Adipocyte (in vitro differentiated cells): Measurements from ENCODE around the gene DYRK3.

Source experiments
- DNase-seq: peaks from one replicate; pipeline ENCODE4 v3.0.0-alpha.2; 2015; ENCODE audit warnings: low read depth
- H3K27me3 ChIP-seq: replicated peaks from 2 replicates; pipeline ENCODE4 v1.7.0; 2013; ENCODE audit warnings: mild to moderate bottlenecking, low read length, moderate library complexity; ENCODE audit not compliant: control insufficient read depth, insufficient read depth
- H3K36me3 ChIP-seq: 2 replicates; pipeline ENCODE4 v1.7.0; 2013; ENCODE audit warnings: low read length, mild to moderate bottlenecking, moderate library complexity; ENCODE audit not compliant: control insufficient read depth, insufficient read depth, severe bottlenecking
- H3K4me1 ChIP-seq: 2 replicates; pipeline ENCODE4 v1.7.0; 2013; ENCODE audit warnings: mild to moderate bottlenecking, low read length, moderate library complexity; ENCODE audit not compliant: control insufficient read depth, insufficient read depth
- H3K4me3 ChIP-seq: 2 replicates; pipeline ENCODE4 v1.7.0; 2013; ENCODE audit warnings: mild to moderate bottlenecking, low read length, moderate library complexity
- H3K9ac ChIP-seq: 2 replicates; pipeline ENCODE4 v1.7.0; 2013; ENCODE audit warnings: mild to moderate bottlenecking, low read length, moderate library complexity
- H3K9me3 ChIP-seq: 2 replicates; pipeline ENCODE4 v1.7.0; 2013; ENCODE audit warnings: mild to moderate bottlenecking, low read length, moderate library complexity; ENCODE audit not compliant: control insufficient read depth

The DYRK3 gene

DNA sequence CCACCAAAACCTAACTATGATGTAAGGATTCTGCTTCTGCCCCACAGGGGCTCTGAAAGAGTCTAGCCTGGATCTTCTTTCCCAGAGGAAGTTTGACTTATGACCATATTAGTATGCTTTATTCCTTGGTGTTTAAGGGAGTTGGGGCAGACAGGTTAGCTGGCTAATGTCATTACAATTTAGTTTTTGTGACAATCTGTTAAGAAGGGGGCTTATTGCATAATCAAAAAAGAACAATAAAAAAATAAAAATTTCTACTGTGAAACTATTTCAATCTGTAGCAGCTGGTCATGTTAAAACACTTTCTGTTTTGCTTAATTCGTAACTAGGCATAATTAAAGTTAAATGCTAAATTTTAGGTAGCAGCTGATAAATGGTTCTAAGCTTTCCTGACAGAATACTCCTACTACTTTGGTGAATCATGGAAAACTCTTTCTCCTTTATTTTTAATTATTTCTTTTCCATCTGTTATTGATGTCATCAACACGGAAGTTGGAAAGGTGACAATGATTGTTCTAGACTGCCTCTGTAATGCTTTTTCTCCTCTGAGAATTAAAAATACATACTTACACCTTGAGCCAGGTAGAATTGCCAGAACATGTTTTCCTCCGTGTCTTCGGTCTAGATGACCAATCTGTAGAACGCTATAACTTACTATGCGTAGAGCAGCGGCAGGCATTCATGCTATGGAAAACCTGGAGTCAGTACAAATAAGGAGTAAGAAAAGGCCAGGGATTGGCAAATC lies 18.6 kb downstream of the DYRK3 start:
- Histone ChIP-seq H3K27me3 (peaks cover 6% of the 10 kb centered on the region), H3K4me1 (peaks cover 9% of the 10 kb centered on the region), H3K36me3 (peaks cover under 1% of the 10 kb centered on the region), H3K9ac (no peak overlapping the region), H3K9me3 (no peaks in the 10 kb centered on the region), H3K4me3 (no peak overlapping the region)
- no peak for DNase-seq

DNA sequence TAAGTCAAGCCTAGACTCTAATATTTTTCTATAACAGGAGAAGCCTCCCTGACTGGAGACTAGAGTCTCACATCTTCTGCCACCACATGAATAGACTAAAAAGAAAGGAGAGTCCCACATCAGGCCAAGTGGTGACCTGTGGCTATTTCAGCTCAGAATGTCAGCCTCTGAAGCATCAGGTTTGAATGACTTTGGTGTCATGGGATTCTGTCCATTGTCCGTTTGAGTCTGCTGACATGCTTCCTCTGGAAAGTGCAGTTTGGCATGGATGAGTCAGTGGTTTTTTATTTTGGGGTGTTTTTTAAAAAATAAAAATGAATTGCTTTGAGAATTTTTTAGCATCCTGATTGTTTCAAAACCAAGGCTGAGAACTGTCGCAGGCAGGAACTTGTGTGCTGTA lies 19.5 kb downstream of the DYRK3 start:
- no peak for DNase-seq
- Histone ChIP-seq H3K27me3 (peaks cover 6% of the 10 kb centered on the region), H3K9ac (no peak overlapping the region), H3K4me3 (no peak overlapping the region), H3K4me1 (peaks cover under 1% of the 10 kb centered on the region), H3K9me3 (no peaks in the 10 kb centered on the region), H3K36me3 (no peaks in the 10 kb centered on the region)

DNA sequence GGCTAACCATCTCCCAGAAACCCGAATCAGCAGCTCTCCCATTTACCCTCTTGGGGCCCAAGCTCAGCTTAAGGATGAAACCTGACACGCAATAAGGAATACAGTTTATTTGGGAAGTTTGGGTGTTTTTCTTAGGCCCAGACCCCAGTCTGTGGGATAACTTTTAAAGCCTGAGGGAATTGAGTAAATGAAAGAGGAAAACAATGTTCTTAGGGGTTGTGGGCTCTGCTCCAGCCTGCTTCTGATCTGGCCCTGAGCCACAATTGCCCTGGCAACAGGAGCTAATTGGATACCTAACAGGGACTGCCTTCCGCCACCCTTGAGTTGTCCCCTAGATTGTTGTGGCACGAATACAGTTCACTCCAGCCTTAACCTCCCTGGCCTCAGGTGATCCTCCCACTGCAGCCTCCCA lies 20.1 kb downstream of the DYRK3 start:
- Histone ChIP-seq H3K36me3 (no peaks in the 10 kb centered on the region), H3K4me1 (no peaks in the 10 kb centered on the region)
- DNase-seq: no peak

DNA sequence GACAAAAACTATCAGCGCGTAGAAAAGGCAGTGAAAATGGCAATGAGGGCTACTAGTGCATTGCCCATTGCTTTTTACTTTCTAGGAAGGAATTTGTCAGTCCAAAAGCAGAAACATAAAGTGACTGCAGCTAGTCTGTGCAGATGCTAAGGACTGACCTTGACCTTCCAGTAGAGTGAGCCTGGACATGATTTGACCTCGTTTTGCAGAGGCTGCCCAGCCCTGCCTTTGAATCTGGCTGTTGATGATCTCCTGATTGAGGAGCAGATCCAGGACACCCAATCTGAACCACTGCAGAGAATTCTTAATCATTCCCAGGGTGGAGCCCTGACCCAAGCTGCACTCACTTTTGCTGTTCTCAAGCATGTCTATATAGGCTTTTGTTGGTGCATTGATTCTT lies 21.6 kb downstream of the DYRK3 start:
- H3K4me3 ChIP-seq: no peak overlapping the region
- no peaks in the 10 kb centered on the region for H3K9me3 ChIP-seq
- no peaks in the 10 kb centered on the region for H3K36me3 ChIP-seq
- no peak for DNase-seq
- no peaks in the 10 kb centered on the region for H3K4me1 ChIP-seq
- no peak overlapping the region for H3K9ac ChIP-seq
- peaks cover 6% of the 10 kb centered on the region for H3K27me3 ChIP-seq

More for the DNA sequence above, 20.1 kb downstream of the DYRK3 start:
- H3K9ac ChIP-seq: no peak overlapping the region
- no peaks in the 10 kb centered on the region for H3K9me3 ChIP-seq
- peaks cover 6% of the 10 kb centered on the region for H3K27me3 ChIP-seq
- no peak overlapping the region for H3K4me3 ChIP-seq

DNA sequence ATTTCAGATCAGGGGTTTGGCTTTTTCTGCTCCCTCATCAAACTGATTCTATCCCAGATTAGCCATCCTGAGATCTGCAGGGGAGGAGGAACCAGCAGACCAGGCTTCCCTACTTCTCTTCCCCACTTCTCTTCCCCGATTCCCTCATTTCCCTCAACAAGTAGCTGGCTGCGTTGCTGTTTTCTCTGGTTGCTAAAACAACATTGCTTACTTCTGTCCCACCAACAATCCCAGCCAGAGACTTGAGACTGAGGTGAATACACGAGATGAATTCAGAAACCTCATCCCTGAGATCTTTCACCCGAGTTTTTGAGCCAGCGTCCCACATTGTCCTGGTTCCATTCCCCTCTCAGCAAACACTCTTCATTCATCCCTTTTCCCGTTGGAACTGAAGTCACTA lies 22.4 kb downstream of the DYRK3 start:
- H3K9me3 ChIP-seq: no peaks in the 10 kb centered on the region
- DNase-seq: no peak
- no peaks in the 10 kb centered on the region for H3K36me3 ChIP-seq
- H3K4me1 ChIP-seq: no peaks in the 10 kb centered on the region
- H3K9ac ChIP-seq: no peak overlapping the region
- H3K4me3 ChIP-seq: no peak overlapping the region
- H3K27me3 ChIP-seq: peaks cover 10% of the 10 kb centered on the region

DNA sequence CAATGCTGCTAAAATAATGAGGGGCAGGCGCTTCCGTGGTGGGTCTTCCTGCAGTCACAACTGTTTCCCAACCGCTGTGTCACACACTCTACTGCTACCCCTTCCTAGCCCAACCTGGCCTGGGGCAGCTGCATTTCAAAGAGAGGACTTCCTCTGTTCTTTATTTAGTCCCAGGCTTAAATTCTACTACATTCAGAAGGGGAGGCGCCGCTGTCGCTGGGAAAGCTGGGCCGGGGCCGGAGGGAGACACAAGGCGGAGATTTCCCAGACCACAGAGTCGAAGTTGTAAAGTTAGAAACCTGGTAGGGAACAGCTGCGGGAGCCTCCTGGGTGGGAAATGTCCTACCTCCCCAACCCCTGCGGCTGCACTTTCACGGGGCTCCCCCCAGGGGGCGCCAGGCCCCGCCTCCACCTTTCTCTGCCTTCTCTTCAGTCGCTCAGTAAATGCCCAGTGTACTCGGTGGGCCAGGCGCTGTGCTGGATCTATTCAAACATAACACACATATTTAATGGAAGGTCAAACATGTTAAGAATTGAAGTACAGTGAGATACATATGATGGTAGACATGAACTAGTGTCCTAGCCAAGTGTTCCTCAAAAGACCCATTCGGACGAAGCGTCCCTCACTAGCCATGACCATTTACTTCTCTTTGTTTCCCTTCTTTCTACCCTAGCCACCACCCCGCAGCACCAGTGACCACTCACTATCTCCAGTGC lies 23.1 kb downstream of the DYRK3 start:
- Histone ChIP-seq H3K9ac (no peak overlapping the region), H3K4me3 (no peak overlapping the region), H3K27me3 (peaks cover 12% of the 10 kb centered on the region), H3K4me1 (peaks cover 1% of the 10 kb centered on the region), H3K9me3 (no peaks in the 10 kb centered on the region), H3K36me3 (no peaks in the 10 kb centered on the region)
- peak; percentile 36 for DNase-seq

- peaks cover 17% of the 10 kb centered on the region for H3K27me3 ChIP-seq
- DNase-seq: no peak
- H3K9ac ChIP-seq: no peak overlapping the region
- no peak overlapping the region for H3K4me3 ChIP-seq
- peaks cover 6% of the 10 kb centered on the region for H3K4me1 ChIP-seq
- H3K36me3 ChIP-seq: no peaks in the 10 kb centered on the region
- H3K9me3 ChIP-seq: no peaks in the 10 kb centered on the region
These were observed 23.6 kb downstream of the DYRK3 start for GRCh38 chr1:206658981-206659273.

GRCh38 chr1:206660136-206660535 lies 24.8 kb downstream of the DYRK3 start:
- DNase-seq: no peak
- H3K4me3 ChIP-seq: no peak overlapping the region
- no peaks in the 10 kb centered on the region for H3K9me3 ChIP-seq
- H3K27me3 ChIP-seq: peaks cover 19% of the 10 kb centered on the region
- H3K36me3 ChIP-seq: no peaks in the 10 kb centered on the region
- H3K9ac ChIP-seq: no peak overlapping the region
- peaks cover 19% of the 10 kb centered on the region for H3K4me1 ChIP-seq

DNA sequence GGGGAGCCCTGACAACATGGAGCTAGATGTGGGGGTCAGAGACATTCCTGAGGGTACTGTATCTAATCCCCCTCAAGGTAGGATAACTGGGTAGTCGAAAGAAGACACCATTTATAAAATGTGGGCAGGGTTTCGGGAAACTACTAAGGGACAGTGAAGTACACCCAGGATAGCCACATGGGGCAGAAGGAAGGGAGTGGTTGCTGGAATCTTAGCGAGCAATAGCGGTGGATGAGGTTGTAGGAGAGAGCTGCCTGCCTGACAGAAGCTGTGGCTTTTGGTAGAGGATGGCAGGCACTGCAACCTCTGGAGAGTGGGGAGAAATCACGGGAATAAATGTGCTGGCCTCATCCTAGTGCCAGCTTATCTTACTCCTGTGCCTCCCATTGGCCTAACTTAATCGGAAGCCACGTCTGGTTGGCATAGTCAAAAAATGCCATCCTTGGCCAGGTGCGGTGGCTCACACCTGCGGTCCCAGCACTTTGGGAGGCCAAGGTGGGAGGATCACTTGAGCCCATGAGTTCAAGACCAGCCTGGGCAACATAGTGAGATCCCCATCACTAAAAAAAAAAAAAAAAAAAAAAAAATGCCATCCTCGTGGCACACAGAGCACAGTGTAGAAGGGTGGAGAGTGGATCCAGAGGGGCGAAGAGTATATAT lies 26.0 kb downstream of the DYRK3 start:
- Histone ChIP-seq H3K9ac (no peak overlapping the region), H3K4me1 (peaks cover 20% of the 10 kb centered on the region), H3K9me3 (no peaks in the 10 kb centered on the region), H3K36me3 (no peaks in the 10 kb centered on the region), H3K4me3 (no peak overlapping the region), H3K27me3 (peaks cover 19% of the 10 kb centered on the region)
- no peak for DNase-seq

- no peak for DNase-seq
These were observed 27.2 kb downstream of the DYRK3 start for GRCh38 chr1:206662396-206663092.

DNA sequence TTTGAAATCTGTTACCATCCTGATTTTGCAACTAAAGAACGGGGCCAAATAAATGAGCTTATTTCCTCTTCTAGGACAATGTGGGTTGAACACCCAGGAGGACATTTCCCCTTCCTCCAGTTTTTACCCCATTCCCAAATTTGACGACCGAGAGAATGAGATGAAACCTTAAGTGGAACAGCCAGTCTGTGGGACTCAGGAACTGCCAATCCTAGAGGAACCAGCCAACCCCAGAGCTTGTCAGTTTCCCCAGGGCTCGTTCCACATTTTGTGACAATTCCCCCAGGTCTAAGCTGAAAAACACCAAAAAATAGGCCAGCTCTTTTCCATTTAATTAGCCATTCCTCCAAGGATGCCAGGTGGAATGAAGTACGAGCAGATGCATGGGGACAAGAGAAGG lies 28.0 kb downstream of the DYRK3 start:
- H3K9ac ChIP-seq: no peak overlapping the region
- peaks cover 29% of the 10 kb centered on the region for H3K4me1 ChIP-seq
- H3K4me3 ChIP-seq: no peak overlapping the region
- H3K27me3 ChIP-seq: peaks cover 13% of the 10 kb centered on the region
- no peak for DNase-seq
- no peaks in the 10 kb centered on the region for H3K36me3 ChIP-seq
- H3K9me3 ChIP-seq: no peaks in the 10 kb centered on the region

More at GRCh38 chr1:206662396-206663092, 27.2 kb downstream of the DYRK3 start:
- H3K9me3 ChIP-seq: no peaks in the 10 kb centered on the region
- H3K9ac ChIP-seq: no peak overlapping the region
- no peaks in the 10 kb centered on the region for H3K36me3 ChIP-seq
- H3K4me1 ChIP-seq: peaks cover 29% of the 10 kb centered on the region
- H3K4me3 ChIP-seq: no peak overlapping the region
- peaks cover 19% of the 10 kb centered on the region for H3K27me3 ChIP-seq
